HUES48 (cell line): ENCODE results near the gene KRTAP5-6.
"Not testable (repeated sequence)": the region's sequence is repeated elsewhere in the genome, so short reads cannot be mapped to it uniquely, and the experiment has no call there.

Source experiments
- H3K27ac ChIP-seq: one replicate; pipeline ENCODE4 v1.7.0; 2013; ENCODE audit warnings: low read depth, low read length, inconsistent platforms
- H3K27me3 ChIP-seq: 2 replicates; pipeline ENCODE4 v1.6.1; 2013; ENCODE audit warnings: mild to moderate bottlenecking, low read length; ENCODE audit not compliant: control insufficient read depth, insufficient read depth
- H3K36me3 ChIP-seq: 2 replicates; pipeline ENCODE4 v1.6.1; 2013; ENCODE audit warnings: low read length; ENCODE audit not compliant: control insufficient read depth, insufficient read depth
- H3K4me1 ChIP-seq: 2 replicates; pipeline ENCODE4 v1.6.1; 2013; ENCODE audit warnings: mild to moderate bottlenecking, low read length; ENCODE audit not compliant: control insufficient read depth, insufficient read depth
- H3K4me3 ChIP-seq: 2 replicates; pipeline ENCODE4 v1.5.1; 2013; ENCODE audit warnings: mild to moderate bottlenecking, low read depth, low read length
- H3K9ac ChIP-seq: 2 replicates; pipeline ENCODE4 v1.6.1; 2013; ENCODE audit warnings: mild to moderate bottlenecking, low read depth, low read length, moderate library complexity
- H3K9me3 ChIP-seq: 2 replicates; pipeline ENCODE4 v1.6.1; 2013; ENCODE audit warnings: low read length; ENCODE audit not compliant: control insufficient read depth, insufficient read depth

KRTAP5-6 gene

GRCh38 chr11:1653541-1654387 lies 43.2 kb upstream of the KRTAP5-6 start:
- Histone ChIP-seq H3K4me1 (no peaks in the 10 kb centered on the region; the same call in 1 of the 2 replicates), H3K4me3 (no peak overlapping the region), H3K9me3 (no peaks in the 10 kb centered on the region), H3K27me3 (no peaks in the 10 kb centered on the region), H3K9ac (no peak overlapping the region), H3K27ac (no peak overlapping the region), H3K36me3 (no peaks in the 10 kb centered on the region)

- H3K27ac ChIP-seq: no peak overlapping the region
- no peak overlapping the region for H3K4me3 ChIP-seq
- H3K9me3 ChIP-seq: no peaks in the 10 kb centered on the region
- H3K4me1 ChIP-seq: no peaks in the 10 kb centered on the region; the same call in 1 of the 2 replicates
- H3K27me3 ChIP-seq: no peaks in the 10 kb centered on the region
- no peak overlapping the region for H3K9ac ChIP-seq
- H3K36me3 ChIP-seq: no peaks in the 10 kb centered on the region
Measured at GRCh38 chr11:1654388-1655167, 42.4 kb upstream of the KRTAP5-6 start.

- no peak overlapping the region for H3K27ac ChIP-seq
- H3K27me3 ChIP-seq: no peaks in the 10 kb centered on the region
Measured at GRCh38 chr11:1655168-1656060, 41.6 kb upstream of the KRTAP5-6 start.

GRCh38 chr11:1656061-1656441 lies 40.9 kb upstream of the KRTAP5-6 start:
- Histone ChIP-seq H3K9ac (no peak overlapping the region), H3K27me3 (no peaks in the 10 kb centered on the region), H3K4me3 (no peak overlapping the region), H3K9me3 (no peaks in the 10 kb centered on the region), H3K27ac (no peak overlapping the region), H3K36me3 (no peaks in the 10 kb centered on the region), H3K4me1 (no peaks in the 10 kb centered on the region; the same call in 1 of the 2 replicates)

More at GRCh38 chr11:1655168-1656060, 41.6 kb upstream of the KRTAP5-6 start:
- Histone ChIP-seq H3K4me3 (no peak overlapping the region), H3K9me3 (no peaks in the 10 kb centered on the region), H3K4me1 (no peaks in the 10 kb centered on the region; the same call in 1 of the 2 replicates), H3K9ac (no peak overlapping the region), H3K36me3 (no peaks in the 10 kb centered on the region)

- no peak overlapping the region for H3K9ac ChIP-seq
- H3K4me1 ChIP-seq: no peaks in the 10 kb centered on the region; the same call in 1 of the 2 replicates
Measured at GRCh38 chr11:1656670-1657069, 40.3 kb upstream of the KRTAP5-6 start.

GRCh38 chr11:1659506-1659905 lies 37.5 kb upstream of the KRTAP5-6 start:
- no peak overlapping the region for H3K4me3 ChIP-seq
- H3K36me3 ChIP-seq: no peaks in the 10 kb centered on the region
- no peak overlapping the region for H3K27ac ChIP-seq
- no peaks in the 10 kb centered on the region for H3K4me1 ChIP-seq
- no peak overlapping the region for H3K9ac ChIP-seq
- no peaks in the 10 kb centered on the region for H3K27me3 ChIP-seq
- no peaks in the 10 kb centered on the region for H3K9me3 ChIP-seq

More at GRCh38 chr11:1656670-1657069, 40.3 kb upstream of the KRTAP5-6 start:
- Histone ChIP-seq H3K4me3 (no peak overlapping the region), H3K27me3 (no peaks in the 10 kb centered on the region), H3K9me3 (no peaks in the 10 kb centered on the region), H3K36me3 (no peaks in the 10 kb centered on the region), H3K27ac (no peak overlapping the region)

GRCh38 chr11:1660111-1660867 lies 36.7 kb upstream of the KRTAP5-6 start:
- no peak overlapping the region for H3K27ac ChIP-seq
- no peaks in the 10 kb centered on the region for H3K27me3 ChIP-seq

GRCh38 chr11:1661454-1662269 lies 35.3 kb upstream of the KRTAP5-6 start:
- not testable (repeated sequence) for H3K4me3 ChIP-seq, H3K9ac ChIP-seq, H3K36me3 ChIP-seq, H3K4me1 ChIP-seq, H3K9me3 ChIP-seq, H3K27me3 ChIP-seq, H3K27ac ChIP-seq

More at GRCh38 chr11:1660111-1660867, 36.7 kb upstream of the KRTAP5-6 start:
- no peaks in the 10 kb centered on the region for H3K9me3 ChIP-seq
- H3K9ac ChIP-seq: no peak overlapping the region
- H3K36me3 ChIP-seq: no peaks in the 10 kb centered on the region
- no peak overlapping the region for H3K4me3 ChIP-seq
- no peaks in the 10 kb centered on the region for H3K4me1 ChIP-seq

GRCh38 chr11:1662699-1663283 lies 34.2 kb upstream of the KRTAP5-6 start:
- not testable (repeated sequence) for H3K4me1 ChIP-seq, H3K9ac ChIP-seq, H3K4me3 ChIP-seq, H3K27me3 ChIP-seq, H3K36me3 ChIP-seq, H3K9me3 ChIP-seq, H3K27ac ChIP-seq
